ENCODE results near the gene PCSK6.

PCSK6 gene

GRCh38 chr15:101498076-101498716 lies 8.7 kb upstream of the PCSK6 start:
- peaks cover 26% of the 10 kb centered on the region for H3K4me1 Mint-ChIP-seq
- no peak overlapping the region for H3K4me3 Mint-ChIP-seq
- H3K27me3 Mint-ChIP-seq, result peaks cover 53% of the 10 kb centered on the region
- no peaks in the 10 kb centered on the region for H3K36me3 Mint-ChIP-seq (ENCODE audit: low read depth)
- ATAC-seq, result no peak
- no peak for DNase-seq
- no peaks in the 10 kb centered on the region for H3K9me3 Mint-ChIP-seq
- no peak overlapping the region for H3K27ac Mint-ChIP-seq

DNA sequence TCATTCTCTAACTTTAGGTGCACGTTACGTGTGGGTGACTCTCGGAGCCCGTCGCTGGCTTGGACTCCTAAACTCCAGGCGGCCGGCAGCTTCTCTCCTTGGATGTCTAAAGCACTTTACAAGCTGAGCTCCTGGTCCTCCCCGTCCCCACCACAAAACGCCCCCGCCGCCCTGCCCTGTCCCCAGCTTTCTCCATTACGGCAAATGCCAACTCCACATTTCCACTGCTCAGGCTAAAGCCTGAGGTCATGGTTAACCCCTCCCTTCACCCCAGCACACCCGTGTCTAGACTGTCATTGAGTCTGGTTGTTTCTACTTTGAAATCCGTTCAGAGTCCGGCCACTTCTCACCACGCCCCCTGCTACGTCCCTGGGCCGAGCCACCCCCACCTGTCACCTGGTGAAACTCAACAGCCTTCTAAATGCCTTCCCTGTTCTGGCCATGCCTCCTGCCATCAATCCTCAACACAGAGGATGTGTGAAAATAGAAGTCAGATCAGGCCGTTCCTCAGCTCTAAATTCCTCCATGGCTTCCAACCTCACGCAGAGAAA lies 8.1 kb upstream of the PCSK6 start:
- Mint-ChIP-seq H3K4me3 (no peak overlapping the region), H3K27me3 (peaks cover 52% of the 10 kb centered on the region), H3K36me3 (ENCODE audit: low read depth) (no peaks in the 10 kb centered on the region), H3K9me3 (no peaks in the 10 kb centered on the region), H3K4me1 (peaks cover 26% of the 10 kb centered on the region), H3K27ac (no peak overlapping the region)
- no peak for DNase-seq
- ATAC-seq, result no peak

- no peak overlapping the region for H3K27ac Mint-ChIP-seq
- H3K27me3 Mint-ChIP-seq, result peaks cover 57% of the 10 kb centered on the region
- no peaks in the 10 kb centered on the region for H3K9me3 Mint-ChIP-seq
- H3K4me1 Mint-ChIP-seq, result peaks cover 26% of the 10 kb centered on the region
- no peak for ATAC-seq
- DNase-seq, result no peak
- no peaks in the 10 kb centered on the region for H3K36me3 Mint-ChIP-seq (ENCODE audit: low read depth)
- H3K4me3 Mint-ChIP-seq, result no peak overlapping the region
Observed at GRCh38 chr15:101497017-101497416, 7.5 kb upstream of the PCSK6 start.

DNA sequence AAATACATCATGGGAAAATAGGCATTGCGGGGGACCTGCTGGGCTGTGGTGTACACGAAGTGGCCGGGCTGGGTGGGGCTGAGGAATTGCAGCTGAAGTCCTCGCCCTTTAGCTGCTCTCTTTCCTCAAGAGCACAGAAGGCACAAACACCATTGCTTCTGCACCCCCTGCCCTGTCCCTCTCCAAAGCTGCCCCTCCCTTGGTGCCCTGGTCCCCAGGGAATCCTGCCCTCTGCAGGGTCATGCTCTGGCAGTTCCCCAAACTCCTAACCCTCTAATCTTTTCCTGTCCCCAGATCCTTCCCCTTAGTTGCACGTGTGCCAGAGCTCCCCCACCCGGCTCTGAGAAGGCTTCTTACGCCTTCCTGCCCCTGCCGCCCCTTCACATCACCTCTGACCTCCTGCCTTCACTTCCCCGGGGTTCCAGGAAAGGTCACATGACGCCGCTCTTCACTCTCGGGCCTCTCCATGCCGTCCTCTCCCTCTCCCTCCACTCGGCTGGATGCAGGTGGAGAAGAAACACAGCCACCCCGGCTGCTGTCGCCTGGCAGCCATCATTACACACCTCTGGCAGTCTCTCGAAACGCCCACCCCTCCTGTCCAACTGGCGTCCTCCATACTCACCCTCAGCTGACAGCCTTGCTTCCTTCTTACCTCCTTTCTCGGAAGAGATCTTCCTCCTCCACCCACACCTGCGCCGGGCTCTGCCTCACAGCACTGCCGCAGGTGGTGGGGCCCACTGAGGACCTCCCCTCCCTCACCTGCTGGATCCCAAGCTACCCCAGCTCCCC lies 6.9 kb upstream of the PCSK6 start:
- Mint-ChIP-seq H3K36me3 (ENCODE audit: low read depth) (no peaks in the 10 kb centered on the region), H3K9me3 (no peaks in the 10 kb centered on the region), H3K27me3 (peaks cover 56% of the 10 kb centered on the region), H3K4me3 (no peak overlapping the region), H3K4me1 (peaks cover 22% of the 10 kb centered on the region), H3K27ac (no peak overlapping the region)
- ATAC-seq (no peak), DNase-seq (no peak)

GRCh38 chr15:101495334-101496197 lies 6.1 kb upstream of the PCSK6 start:
- H3K4me3 Mint-ChIP-seq, result no peak overlapping the region
- peaks cover 60% of the 10 kb centered on the region for H3K27me3 Mint-ChIP-seq
- H3K9me3 Mint-ChIP-seq, result no peaks in the 10 kb centered on the region

DNA sequence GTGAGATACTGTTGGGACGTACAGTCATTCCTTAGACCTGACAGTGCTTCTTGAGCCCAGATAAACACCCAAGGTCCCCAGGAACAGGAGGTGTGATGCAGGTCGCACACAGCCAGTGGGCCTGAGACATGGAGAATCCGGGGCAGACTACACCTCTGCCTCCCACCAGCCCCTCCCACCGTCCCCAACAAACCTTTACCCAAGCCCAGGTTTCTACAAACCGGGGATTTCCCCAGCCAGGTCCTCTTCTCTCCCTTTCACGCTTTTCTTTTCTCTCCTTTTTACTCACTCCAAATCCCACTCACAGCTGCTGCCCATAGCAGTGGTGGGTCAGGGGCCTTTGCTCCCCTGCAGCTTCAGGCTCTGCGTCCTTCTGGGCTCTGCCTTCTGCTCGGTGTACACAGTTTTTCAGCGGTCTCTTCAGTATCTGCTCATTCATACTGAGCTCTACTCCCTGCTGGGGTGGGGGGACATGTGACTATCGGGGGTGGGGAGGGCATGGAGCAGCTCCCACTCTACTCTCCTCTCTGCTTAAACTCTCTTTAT lies 4.8 kb upstream of the PCSK6 start:
- H3K27ac Mint-ChIP-seq, result no peak overlapping the region
- H3K36me3 Mint-ChIP-seq (ENCODE audit: low read depth), result no peaks in the 10 kb centered on the region
- no peaks in the 10 kb centered on the region for H3K9me3 Mint-ChIP-seq
- peaks cover 18% of the 10 kb centered on the region for H3K4me1 Mint-ChIP-seq
- no peak for DNase-seq
- peaks cover 61% of the 10 kb centered on the region for H3K27me3 Mint-ChIP-seq
- H3K4me3 Mint-ChIP-seq, result no peak overlapping the region
- no peak for ATAC-seq

More at GRCh38 chr15:101495334-101496197, 6.1 kb upstream of the PCSK6 start:
- DNase-seq, result no peak
- peaks cover 22% of the 10 kb centered on the region for H3K4me1 Mint-ChIP-seq
- H3K27ac Mint-ChIP-seq, result no peak overlapping the region
- H3K36me3 Mint-ChIP-seq (ENCODE audit: low read depth), result no peaks in the 10 kb centered on the region
- ATAC-seq, result no peak

- Mint-ChIP-seq H3K4me1 (peaks cover 18% of the 10 kb centered on the region), H3K27ac (no peak overlapping the region), H3K36me3 (ENCODE audit: low read depth) (no peaks in the 10 kb centered on the region), H3K27me3 (peaks cover 65% of the 10 kb centered on the region), H3K4me3 (no peak overlapping the region), H3K9me3 (no peaks in the 10 kb centered on the region)
- ATAC-seq (no peak), DNase-seq (no peak)
Observed at GRCh38 chr15:101492766-101493692, 3.5 kb upstream of the PCSK6 start.

- Mint-ChIP-seq H3K27ac (no peak overlapping the region), H3K36me3 (ENCODE audit: low read depth) (no peaks in the 10 kb centered on the region)
- ATAC-seq, result no peak
Observed at GRCh38 chr15:101491734-101492640, 2.5 kb upstream of the PCSK6 start.

GRCh38 chr15:101490922-101491733 lies 1.6 kb upstream of the PCSK6 start:
- Mint-ChIP-seq H3K4me1 (peaks cover 2% of the 10 kb centered on the region), H3K27me3 (peaks cover 63% of the 10 kb centered on the region), H3K36me3 (ENCODE audit: low read depth) (no peaks in the 10 kb centered on the region), H3K9me3 (no peaks in the 10 kb centered on the region), H3K27ac (no peak overlapping the region), H3K4me3 (no peak overlapping the region)
- ATAC-seq (no peak), DNase-seq (no peak)

More at GRCh38 chr15:101491734-101492640, 2.5 kb upstream of the PCSK6 start:
- no peaks in the 10 kb centered on the region for H3K9me3 Mint-ChIP-seq
- no peak overlapping the region for H3K4me3 Mint-ChIP-seq
- peaks cover 10% of the 10 kb centered on the region for H3K4me1 Mint-ChIP-seq
- peaks cover 63% of the 10 kb centered on the region for H3K27me3 Mint-ChIP-seq
- DNase-seq, result no peak

DNA sequence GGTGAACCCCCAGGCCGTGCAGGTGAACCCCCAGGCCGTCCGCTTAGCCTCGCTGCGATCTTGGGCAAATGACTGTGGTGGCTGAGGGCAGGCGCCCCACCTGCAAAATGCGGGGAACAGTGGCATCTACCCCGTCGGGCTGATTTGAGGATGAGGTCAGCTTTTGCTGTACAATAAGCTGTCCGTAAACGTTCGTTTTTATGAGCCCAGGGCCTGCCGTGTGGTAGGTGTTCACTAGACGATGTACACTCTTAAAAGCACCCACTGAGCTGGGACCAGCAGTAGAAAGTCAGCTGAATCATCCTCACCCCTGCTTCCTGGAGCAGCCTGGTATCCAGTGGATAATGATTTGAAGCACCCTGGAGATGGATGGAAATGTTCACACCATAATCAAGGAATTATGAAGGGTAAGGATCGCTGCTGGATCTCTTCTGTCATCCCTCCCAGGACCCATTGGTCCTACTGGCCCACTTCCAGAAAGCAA lies 943 bp upstream of the PCSK6 start:
- no peak overlapping the region for H3K27ac Mint-ChIP-seq
- H3K4me3 Mint-ChIP-seq, result peak overlapping the region; percentile 11
- H3K36me3 Mint-ChIP-seq (ENCODE audit: low read depth), result no peaks in the 10 kb centered on the region
- ATAC-seq (no peak), DNase-seq (no peak)
- H3K27me3 Mint-ChIP-seq, result peaks cover 62% of the 10 kb centered on the region
- H3K4me1 Mint-ChIP-seq, result peaks cover 2% of the 10 kb centered on the region
- no peaks in the 10 kb centered on the region for H3K9me3 Mint-ChIP-seq

GRCh38 chr15:101489237-101489598 lies 289 bp downstream of the PCSK6 start:
- Mint-ChIP-seq H3K9me3 (no peaks in the 10 kb centered on the region), H3K27me3 (peaks cover 54% of the 10 kb centered on the region), H3K27ac (no peak overlapping the region), H3K4me1 (peaks cover 2% of the 10 kb centered on the region), H3K36me3 (ENCODE audit: low read depth) (no peaks in the 10 kb centered on the region), H3K4me3 (no peak overlapping the region)
- DNase-seq (peak; percentile 28), ATAC-seq (peak; percentile 51)

Measured in activated naive CD8-positive, alpha-beta T cell treated with anti-CD3 and anti-CD28 coated beads, Interleukin-2, amount 50 U/mL, for 24 hours (primary cell).